DMS114 treated with DMSO at 0.1 percent for 48 hours (cell line): Measurements from ENCODE around the gene DOK6.
"Not testable (repeated sequence)": the region's sequence is repeated elsewhere in the genome, so short reads cannot be mapped to it uniquely, and the experiment has no call there.

Experiments used
- DNase-seq: peaks from one replicate; lab custom pipeline; 2025; ENCODE audit not compliant: unreplicated experiment; lab: John Stamatoyannopoulos, UW

DOK6 gene

DNA sequence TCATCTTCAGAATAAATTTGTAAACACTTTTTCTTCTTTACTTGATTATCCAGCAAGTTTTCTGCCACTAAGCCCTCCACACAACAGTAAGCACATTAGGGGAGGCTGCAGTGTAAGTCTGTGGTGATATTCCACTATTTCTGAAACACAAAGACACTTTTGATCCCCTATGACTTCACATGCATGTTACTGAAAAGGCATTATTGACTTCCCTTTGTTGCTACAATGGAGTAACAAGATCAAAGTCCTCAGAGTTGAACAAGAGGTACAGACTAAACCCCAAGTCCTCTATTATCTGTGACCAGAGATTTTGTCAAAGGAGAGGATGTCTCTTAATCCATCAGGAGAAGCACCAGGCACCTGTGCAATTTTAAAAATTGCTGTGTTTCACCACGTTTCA lies 389.1 kb downstream of the DOK6 start:
- no peak for DNase-seq

DNA sequence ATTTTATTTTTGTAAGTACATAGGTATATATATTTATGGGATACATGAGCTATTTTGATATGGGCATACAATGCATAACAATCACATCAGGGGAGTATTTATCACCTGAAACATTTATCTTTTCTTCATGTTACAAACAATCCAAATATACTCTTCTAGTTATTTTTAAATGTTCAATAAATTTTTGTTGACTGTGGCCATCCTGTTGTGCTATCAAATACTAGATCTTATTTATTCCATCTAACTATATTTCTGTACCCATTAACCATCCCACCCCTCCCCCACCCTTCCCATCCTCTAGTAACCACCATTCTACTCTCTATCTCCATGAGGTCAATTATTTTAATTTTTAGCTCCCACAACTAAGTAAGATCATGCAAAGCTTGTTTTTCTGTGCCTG lies 390.0 kb downstream of the DOK6 start:
- no peak for DNase-seq

DNA sequence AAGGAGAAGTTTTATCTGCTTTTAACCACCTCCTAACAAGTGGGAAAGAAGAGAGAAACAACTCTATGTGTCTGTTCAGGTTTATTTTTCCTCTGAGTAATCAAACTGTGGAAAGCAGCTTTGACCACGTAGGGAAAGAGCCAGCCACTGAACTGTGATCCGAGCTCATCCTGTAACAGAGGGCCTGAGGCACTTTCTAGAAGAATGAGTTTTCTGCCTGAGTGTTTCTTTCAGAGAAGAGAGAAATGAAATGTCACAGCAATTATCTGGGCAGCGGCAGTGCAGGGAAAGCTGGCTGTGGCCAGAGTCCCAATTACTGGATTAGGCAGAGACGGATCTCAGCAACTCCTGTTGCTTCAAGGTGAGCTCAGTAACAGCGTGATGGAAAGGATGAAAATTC lies 395.1 kb downstream of the DOK6 start:
- no peak for DNase-seq

DNA sequence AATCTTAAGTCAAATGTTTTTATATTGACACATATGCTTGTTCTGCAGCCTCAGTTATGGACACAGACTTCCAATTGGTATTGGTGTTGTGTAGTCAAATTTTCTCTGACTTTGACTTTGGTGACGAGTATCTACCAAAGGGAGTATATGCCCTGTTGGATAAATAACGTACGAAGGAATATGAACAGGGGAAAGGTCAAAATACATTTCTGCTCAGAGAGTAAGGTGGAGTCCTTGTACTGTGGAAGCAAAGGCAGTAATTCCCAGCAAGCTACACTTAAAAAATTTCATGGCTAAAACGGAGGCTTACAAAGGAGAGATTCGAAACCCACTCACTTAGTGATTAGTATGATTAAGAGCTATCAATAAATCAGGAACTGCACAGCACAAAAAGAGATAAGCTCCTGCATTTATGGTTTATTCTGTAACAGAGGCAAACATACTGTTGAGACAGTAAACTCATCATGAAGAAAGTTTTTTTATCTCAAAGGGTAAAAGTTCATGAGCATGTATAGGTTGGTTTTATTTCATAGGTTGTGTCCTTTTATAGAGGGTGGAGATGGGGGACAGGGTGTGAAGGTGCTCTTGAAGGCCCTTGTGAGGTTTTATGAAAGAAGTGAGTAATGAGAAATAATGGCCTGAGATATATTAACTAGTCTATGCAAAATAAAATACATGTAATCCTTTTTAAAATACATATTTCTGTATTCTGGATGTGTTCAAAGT lies 404.3 kb downstream of the DOK6 start:
- no peak for DNase-seq

DNA sequence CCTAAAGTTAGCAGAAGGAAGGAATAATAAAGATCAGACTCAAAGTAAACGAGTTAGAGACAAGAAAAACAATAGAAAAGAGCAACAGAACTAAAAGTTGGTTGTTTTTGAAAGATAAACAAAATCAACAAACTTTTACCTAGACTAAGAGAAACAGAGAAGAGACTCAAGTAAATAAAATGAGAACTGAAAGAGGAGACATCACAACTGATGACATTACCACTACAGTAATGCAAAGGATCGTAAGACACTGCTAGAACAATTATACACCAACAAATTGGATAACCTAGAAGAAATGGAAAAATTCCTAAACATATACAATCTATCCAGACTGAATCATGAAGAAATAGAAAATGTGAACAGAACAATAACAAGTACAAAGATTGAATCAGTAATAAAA lies 407.7 kb downstream of the DOK6 start:
- no peak for DNase-seq

DNA sequence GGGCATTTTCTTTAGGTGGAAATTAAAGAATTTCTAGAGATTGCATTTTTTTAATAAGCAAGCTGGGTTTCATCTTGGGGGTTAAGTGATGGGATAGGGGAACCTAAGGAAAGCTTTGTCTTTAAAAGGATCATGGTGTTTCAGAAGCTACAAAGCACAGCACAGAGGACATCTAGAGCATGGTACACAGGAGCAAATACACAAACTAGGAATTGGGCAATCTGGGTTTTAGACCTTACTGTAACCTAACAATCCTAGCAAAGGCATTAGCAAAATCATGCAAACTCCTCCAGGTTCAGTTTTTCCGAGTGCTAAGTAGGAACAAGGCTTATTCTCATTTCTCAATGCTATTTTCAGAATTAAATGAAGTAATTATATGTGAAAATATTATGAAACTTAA lies 412.9 kb downstream of the DOK6 start:
- no peak for DNase-seq

DNA sequence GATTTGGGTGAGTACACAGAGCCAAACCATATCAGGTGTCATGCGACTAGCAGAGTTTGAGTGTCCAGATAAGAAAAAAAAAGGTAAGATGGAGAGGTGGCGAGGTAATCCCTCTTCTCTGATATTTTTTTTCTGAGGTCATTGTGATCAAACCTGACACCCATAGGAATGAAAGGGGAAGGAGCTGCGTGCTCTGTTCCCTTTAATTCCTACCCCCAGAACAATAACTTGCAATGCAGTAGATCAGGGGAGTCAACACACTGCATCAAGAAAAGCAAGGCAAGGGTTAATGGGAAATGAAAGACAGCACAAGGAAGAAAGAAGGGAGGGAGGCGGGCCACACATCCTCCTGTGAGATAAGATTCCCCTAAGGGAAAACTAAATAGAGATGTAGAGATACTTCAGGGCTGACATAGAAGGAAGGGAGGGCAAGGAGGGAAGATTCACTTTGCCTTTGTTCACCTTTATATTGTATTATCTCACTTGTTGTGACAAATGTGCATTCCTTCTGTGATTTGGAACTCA lies 414.2 kb downstream of the DOK6 start:
- DNase-seq: no peak

DNA sequence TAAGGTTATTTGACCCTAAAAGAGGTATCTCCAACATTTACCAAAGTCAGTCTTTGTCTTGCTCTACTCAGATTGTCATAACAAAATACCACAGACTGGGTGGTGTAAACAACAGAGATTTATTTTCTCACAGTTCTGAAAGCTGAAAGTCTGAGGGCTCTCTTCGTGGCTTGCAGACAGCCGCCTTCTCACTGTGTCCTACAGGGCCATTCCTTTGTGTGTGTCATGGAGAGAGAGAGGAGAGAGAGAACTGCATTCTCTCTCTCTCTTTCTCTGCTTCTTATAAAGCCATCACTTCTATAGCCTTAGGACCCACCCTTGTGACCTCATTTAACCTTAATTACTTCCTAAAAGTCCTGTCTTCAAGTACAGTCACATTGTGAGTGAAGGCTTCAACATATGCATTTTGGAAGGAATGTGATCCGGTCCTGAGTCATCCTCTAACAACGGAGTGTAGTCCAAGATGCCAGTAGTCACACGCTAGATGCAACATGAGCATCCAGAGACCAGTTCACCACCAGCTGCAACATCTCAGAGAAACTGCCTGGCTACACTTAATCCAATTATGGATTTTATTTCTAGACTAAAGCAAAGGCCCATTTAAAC lies 416.8 kb downstream of the DOK6 start:
- DNase-seq: no peak

DNA sequence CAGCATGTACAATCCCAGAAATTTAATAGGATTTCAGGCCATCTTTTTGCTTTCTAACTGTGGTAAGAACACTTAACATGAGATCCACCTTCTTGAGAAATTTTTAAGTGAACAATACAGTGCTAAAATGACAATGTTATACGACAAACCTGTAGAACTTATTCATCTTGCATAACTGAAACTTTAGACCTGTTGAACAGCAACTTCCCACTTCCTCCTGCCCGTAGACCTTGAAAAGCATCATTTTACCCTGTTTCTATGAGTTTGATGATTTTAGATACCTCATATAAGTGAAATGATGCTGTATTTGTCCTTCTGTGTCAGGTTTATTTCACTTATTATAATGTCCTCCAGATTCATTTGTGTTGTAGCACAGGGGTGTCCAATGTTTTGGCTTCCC lies 418.8 kb downstream of the DOK6 start:
- DNase-seq: no peak

DNA sequence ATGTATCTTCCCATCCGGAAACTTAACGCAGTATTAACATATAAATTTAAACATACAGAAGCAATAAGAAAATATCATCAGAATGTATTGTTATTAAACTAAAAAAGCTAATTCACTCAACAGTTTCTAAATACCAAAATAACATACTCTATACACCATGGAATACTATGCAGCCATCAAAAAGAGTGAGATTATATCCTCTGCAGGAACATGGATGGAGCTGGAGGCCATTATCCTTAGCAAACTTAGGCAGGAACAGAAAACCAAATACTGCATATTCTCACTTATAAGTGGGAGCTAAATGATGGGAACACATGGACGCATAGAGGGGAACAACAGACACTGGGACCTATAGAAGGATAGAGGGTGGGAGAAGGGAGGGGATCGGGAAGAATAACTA lies 419.9 kb downstream of the DOK6 start:
- no peak for DNase-seq

DNA sequence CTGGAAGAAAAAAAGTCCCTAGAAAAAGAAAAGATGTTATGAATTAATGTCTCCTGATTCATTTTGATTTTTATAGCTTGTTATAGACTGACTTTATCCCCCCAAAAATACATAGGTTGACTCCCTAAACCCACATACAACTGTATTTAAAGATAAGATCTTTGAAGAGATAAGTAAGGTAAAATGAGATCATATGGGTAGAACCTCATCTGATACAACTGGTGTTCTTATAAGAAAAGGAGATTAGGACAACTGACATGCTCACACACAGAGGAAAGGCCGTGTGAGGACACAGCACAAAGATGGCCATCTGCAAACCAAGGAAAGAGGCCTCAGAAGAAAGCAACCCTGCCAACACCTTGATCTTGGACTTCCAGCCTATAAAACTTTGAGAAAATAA lies 429.5 kb downstream of the DOK6 start:
- no peak for DNase-seq

DNA sequence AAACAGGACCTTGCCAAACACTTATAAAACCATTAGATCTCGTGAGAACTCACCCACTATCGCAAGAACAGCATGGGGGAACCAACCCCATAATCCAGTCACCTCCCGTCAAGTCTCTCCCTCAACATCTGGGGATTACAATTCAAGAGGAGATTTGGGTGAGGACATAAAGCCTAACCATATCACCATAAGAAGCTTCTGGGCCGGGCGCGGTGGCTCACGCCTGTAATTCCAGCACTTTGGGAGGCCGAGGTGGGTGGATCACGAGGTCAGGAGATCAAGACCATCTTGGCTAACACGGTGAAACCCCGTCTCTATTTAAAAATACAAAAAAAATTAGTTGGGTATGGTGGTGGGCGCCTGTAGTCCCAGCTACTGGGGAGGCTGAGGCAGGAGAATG lies 434.3 kb downstream of the DOK6 start:
- DNase-seq: not testable (repeated sequence)

DNA sequence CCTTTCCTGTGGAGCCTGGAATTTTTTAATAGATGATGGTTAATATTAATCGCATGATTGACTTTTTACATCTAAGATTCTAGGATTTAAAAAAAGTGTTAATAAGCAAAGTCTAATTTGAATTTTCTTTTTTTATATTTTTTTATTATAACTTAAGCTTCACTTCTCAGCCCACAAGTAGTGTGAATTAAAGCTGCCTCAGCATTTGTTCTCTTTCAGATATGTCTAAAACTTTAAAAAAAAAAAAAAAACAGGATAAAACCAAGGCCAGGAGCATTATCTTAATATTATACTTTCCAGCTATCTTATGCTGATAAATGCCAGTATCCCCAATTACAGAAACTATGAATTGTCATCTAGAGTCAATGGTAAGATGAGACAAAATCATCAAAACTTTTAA lies 437.3 kb downstream of the DOK6 start:
- DNase-seq: no peak

DNA sequence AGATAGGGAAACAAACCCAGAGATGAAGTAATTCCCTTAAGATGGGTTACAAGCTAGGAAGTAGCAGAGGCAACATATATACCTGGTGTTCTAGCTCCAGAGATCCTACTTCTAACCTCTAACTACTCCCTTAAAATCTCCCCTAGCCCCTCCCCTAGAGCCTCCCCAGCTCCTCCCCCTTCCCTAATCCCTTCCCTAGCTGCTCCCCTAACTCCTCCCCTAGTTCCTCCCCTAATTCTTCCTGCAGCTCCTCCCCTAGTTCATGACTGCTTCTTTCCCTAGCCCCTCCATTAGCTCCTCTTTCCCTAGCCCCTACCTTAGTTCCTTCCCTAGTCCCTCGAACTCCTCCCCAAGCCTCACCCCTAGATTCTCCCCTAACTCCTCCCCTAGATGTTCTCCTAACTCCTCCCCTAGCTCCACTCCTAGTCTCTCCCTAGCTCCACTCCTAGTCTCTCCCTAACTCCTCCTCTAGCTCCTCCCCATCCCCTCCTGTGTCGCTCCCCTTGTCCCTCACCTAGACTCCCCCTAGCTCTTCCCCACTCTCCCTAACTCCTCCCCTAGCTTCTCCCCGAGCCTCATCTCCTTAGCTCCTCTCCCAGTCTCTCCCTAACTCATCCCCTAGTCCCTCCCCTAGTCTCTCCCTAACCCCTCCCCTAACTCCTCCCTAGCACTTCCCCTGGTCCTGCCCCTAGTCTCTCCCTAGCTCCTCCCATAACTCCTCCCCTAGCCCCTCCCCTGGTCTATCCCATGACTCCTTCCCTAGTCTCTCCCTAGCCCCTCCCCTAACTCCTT lies 438.1 kb downstream of the DOK6 start:
- no peak for DNase-seq

DNA sequence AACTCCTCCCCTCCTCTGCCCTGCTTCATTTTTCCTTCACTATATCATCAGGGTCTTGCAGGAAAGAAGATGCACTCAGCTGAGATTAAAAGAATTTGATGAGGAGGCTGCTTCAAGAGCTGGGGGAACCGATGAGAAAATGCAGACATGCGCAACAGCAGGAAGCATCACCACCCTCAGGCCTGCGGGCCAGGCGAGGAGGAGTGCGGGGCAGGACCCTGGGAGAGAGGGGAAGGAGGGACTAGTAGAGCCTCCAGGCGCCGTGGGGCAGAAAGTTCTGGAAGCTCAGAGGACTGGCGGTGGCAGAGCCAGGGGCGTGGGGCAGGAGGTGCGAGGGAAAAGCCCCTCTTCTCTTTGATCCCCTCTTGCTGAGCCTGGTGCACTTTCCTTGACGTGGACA lies 438.8 kb downstream of the DOK6 start:
- no peak for DNase-seq

DNA sequence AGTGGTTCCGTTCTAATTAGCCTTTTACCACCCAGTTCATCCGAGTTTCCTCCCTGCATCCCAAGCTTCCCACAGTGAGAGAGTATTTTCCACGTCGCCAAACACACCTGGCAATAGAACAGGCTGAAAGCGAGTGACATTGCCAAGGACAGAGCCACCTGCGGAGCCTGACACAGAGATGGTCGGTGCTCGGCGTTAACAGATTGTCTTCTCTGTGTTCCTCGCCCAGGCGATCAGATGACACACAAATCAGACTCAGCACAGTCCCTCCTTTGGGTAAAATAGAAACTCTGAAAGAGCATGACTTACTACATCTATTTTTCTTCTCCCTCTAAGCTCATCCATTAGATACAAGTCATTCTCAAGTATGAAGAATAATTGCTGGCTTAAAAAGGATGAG lies 439.3 kb downstream of the DOK6 start:
- no peak for DNase-seq

DNA sequence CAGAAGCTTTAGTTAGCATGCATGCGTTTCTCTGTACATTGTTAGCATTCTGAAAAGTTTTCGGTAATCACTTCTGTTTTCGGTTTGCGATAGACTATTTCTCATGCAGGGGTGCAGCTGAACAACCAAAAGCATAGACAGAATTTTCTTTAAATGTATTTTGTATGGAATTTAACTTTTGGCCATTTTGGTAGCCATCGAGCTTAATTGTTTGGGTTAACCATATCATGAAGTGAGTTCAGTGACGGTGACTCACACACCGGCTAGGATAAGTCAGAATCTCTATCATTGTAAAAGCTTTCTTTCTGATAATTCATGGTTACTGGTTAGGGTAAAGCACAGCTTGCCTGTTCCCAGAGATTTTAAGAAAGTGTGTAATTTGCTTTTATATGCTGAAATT lies 439.8 kb downstream of the DOK6 start:
- no peak for DNase-seq

DNA sequence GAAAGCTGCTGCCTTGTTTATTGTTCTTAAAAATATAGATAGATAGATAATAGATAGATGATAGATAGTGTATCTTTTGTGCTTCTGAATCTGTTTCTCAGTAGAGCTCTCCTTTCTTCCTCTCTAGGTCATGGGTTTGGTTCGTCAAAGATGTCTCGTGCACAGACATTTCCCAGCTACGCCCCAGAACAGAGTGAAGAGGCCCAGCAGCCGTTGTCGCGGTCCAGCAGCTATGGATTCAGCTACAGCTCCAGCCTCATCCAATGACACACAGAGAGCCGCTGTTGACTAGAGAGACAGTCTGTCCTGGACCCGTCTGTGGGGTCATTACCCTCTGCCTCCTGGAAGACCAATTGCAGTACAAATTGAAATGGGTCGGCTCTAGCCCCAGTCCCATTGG lies 440.4 kb downstream of the DOK6 start:
- no peak for DNase-seq

DNA sequence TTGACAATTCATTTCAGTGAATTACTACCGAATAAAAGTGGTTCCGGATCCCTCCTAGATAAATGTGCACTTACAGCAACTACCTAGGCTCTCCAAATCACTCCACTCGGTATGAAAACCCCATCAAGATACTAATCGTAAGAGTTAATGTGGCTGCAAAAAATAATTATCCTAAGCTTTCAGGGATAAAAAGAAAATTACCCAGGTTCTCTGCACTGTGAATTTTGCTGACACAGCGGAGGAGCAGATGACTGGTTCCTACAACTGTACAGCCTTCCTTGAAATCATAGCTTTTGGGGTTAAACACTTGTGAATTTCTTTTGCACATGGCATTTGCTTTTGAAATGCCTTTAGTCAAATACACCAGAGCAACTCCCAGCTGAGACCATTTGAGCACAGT lies 442.3 kb downstream of the DOK6 start:
- no peak for DNase-seq

DNA sequence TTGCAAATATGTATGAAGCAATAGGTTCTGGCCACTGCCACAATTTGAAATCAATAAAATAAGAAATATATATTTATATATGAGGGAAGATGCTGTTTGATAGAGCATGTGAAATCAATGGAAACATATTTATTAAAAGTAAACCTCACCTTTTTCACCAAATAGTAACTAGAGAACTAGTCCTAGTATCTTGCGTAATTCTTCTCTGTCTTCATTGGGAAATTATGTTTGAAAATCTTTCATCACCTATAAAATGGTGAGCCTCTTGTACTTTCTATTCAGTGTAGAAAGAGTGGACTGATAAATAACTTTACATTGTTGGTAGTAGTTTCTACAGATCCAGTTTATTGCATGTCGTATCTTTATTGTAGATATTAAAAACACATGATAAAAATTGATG lies 444.0 kb downstream of the DOK6 start:
- DNase-seq: no peak

DNA sequence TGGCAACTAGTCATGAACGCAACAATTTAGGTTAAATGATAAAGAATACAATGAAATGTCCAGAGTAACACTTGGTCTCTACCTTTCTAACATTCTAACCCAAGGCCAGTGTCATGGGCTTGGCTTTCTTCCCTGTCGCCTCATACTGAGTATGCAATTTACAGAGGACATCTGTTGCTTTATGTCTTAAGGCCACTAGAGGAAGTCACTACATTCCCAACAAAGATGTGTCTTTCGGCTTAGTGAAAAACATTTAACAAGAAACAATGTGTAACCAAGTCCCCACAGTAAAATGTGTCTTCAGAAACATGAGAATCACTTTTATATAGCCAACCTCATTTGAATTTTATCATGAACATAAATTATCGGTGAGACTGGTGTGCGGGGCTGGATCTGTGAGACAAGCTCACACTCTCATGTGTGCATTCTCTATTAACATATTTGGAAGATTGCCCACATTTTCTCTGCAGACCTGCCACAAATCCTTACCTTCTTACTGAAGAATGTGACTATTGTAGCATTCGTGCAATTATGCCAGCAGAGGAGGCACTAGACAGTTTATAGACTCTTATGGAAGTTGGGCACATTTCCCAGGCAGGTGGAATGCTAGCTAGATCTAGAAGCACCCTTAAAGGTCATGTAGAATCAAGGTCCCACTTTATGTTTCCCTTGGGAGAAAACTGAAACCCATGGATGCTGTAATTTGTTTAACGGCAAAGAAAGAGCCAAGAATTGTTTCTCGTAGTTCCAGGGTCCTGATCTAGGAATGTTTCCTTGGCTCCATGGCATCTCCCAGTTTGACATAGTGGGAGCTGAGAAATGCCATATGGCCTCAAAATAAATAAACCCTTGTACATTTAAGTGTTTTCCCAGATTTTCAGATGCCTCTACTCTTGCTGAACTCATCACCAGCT lies 445.2 kb downstream of the DOK6 start:
- DNase-seq: no peak
